ENCODE data around the gene ZG16B.

- TF ChIP-seq POLR2A (IDR thresholded peaks at IDR 0.05) (no peak), CTCF (IDR thresholded peaks at IDR 0.05 in 8 of 11, conservative IDR thresholded peaks at IDR 0.05 in 3 of 11) (no peak), POLR2AphosphoS5 (IDR thresholded peaks at IDR 0.05) (no peak)
These were observed 8.0 kb upstream of the ZG16B start for GRCh38 chr16:2822158-2822495.

Data from spleen (tissue), 7 donors.